Neuronal stem cell (in vitro differentiated cells): ENCODE measurements around the gene GPR39.

ENCODE experiments used
- DNase-seq: peaks from one replicate; pipeline ENCODE4 v3.0.0-alpha.2; 2013; ENCODE audit warnings: low spot score
- H2AFZ ChIP-seq: one replicate; pipeline ENCODE4 v1.6.1; 2013; ENCODE audit warnings: mild to moderate bottlenecking, low read length, inconsistent platforms
- H2AK5ac ChIP-seq: 2 replicates; pipeline ENCODE4 v1.6.1; 2013; ENCODE audit warnings: low read depth, mild to moderate bottlenecking, inconsistent platforms, low read length, moderate library complexity, mixed read lengths
- H2BK120ac ChIP-seq: 2 replicates; pipeline ENCODE4 v1.6.1; 2013; ENCODE audit warnings: low read depth, mild to moderate bottlenecking, inconsistent platforms, low read length, moderate library complexity, mixed read lengths
- H2BK12ac ChIP-seq: one replicate; pipeline ENCODE4 v1.6.1; 2013; ENCODE audit warnings: low read length, inconsistent platforms
- H2BK15ac ChIP-seq: 2 replicates; pipeline ENCODE4 v1.6.1; 2013; ENCODE audit warnings: mild to moderate bottlenecking, low read length, inconsistent platforms, mixed read lengths
- H2BK5ac ChIP-seq: one replicate; pipeline ENCODE4 v1.6.1; 2013; ENCODE audit warnings: inconsistent platforms, mild to moderate bottlenecking, low read length, moderate library complexity
- H3K14ac ChIP-seq: one replicate; pipeline ENCODE4 v1.6.1; 2013; ENCODE audit warnings: low read length, inconsistent platforms
- H3K18ac ChIP-seq: 2 replicates; pipeline ENCODE4 v1.6.1; 2013; ENCODE audit warnings: low read length, inconsistent platforms
- H3K23ac ChIP-seq: 2 replicates; pipeline ENCODE4 v1.6.1; 2013; ENCODE audit warnings: low read depth, mild to moderate bottlenecking, mixed read lengths, low read length, inconsistent platforms; ENCODE audit not compliant: poor library complexity
- H3K27ac ChIP-seq: replicated peaks from 3 replicates; pipeline ENCODE4 v1.5.1; 2013; ENCODE audit warnings: low read length, inconsistent platforms
- H3K27me3 ChIP-seq, 3 experiments: 2 replicates each; pipeline ENCODE4 v1.6.1; 2013; ENCODE audit warnings: low read length in 3 of 3, mild to moderate bottlenecking in 2 of 3, inconsistent platforms in 1 of 3, low read depth in 1 of 3, mixed read lengths in 1 of 3, moderate library complexity in 1 of 3; ENCODE audit not compliant: control insufficient read depth in 3 of 3, insufficient read depth in 3 of 3
- H3K36me3 ChIP-seq, 2 donors: replicated peaks in 1 of 2; 2 replicates each; pipeline ENCODE4 v1.6.1; 2013; ENCODE audit warnings: low read length in 2 of 2; ENCODE audit not compliant: control insufficient read depth in 2 of 2, insufficient read depth in 2 of 2
- H3K4ac ChIP-seq: 2 replicates; pipeline ENCODE4 v1.6.1; 2013; ENCODE audit warnings: inconsistent platforms, mild to moderate bottlenecking, low read length, moderate library complexity
- H3K4me1 ChIP-seq, 2 donors: 1 replicate in 1 of 2; 2 replicates in 1 of 2; pipeline ENCODE4 v1.6.1; 2013; ENCODE audit warnings: low read length in 2 of 2, low read depth in 1 of 2; ENCODE audit not compliant: control insufficient read depth in 2 of 2, insufficient read depth in 1 of 2
- H3K4me2 ChIP-seq: one replicate; pipeline ENCODE4 v1.6.1; 2013; ENCODE audit warnings: mild to moderate bottlenecking, low read length, inconsistent platforms; ENCODE audit not compliant: insufficient read depth, poor library complexity, severe bottlenecking
- H3K4me3 ChIP-seq, 2 donors: 2 replicates each; pipeline ENCODE4 v1.5.1; 2013; ENCODE audit warnings: low read length in 2 of 2, mild to moderate bottlenecking in 2 of 2, inconsistent platforms in 1 of 2, moderate library complexity in 1 of 2
- H3K79me1 ChIP-seq: one replicate; pipeline ENCODE4 v1.6.1; 2013; ENCODE audit warnings: low read depth, mild to moderate bottlenecking, inconsistent platforms, low read length, moderate library complexity
- H3K9ac ChIP-seq: one replicate; pipeline ENCODE4 v1.6.1; 2013; ENCODE audit warnings: mild to moderate bottlenecking, low read depth, low read length, inconsistent platforms; ENCODE audit not compliant: poor library complexity
- H3K9me3 ChIP-seq, 2 donors: replicated peaks in 1 of 2; 2 replicates each; pipeline versions ENCODE3 to v1.6.1; 2013; ENCODE audit warnings: low read length in 2 of 2, mild to moderate bottlenecking in 2 of 2, inconsistent platforms in 1 of 2, low read depth in 1 of 2, mixed read lengths in 1 of 2, moderate library complexity in 1 of 2; ENCODE audit not compliant: control insufficient read depth in 2 of 2, insufficient read depth in 1 of 2
- H4K8ac ChIP-seq: one replicate; pipeline ENCODE4 v1.6.1; 2013; ENCODE audit warnings: low read depth, mild to moderate bottlenecking, inconsistent platforms, low read length, moderate library complexity
- H4K91ac ChIP-seq: one replicate; pipeline ENCODE4 v1.6.1; 2013; ENCODE audit warnings: low read length, low read depth, mild to moderate bottlenecking, inconsistent platforms; ENCODE audit not compliant: poor library complexity
- WGBS, 2 donors: extraction: QIAGEN DNeasy Blood & Tissue Kit; methylation state at CpG; one replicate each; pipeline ENCODE4 v1.1.7; 2013; ENCODE audit warnings: missing lambda C conversion rate in 2 of 2, mixed read lengths in 1 of 2; ENCODE audit not compliant: insufficient read length in 2 of 2, insufficient replicate concordance in 1 of 2; ENCODE audit errors: extremely low coverage in 2 of 2; 5-methylcytosine and 5-hydroxymethylcytosine counted together

The GPR39 gene

DNA sequence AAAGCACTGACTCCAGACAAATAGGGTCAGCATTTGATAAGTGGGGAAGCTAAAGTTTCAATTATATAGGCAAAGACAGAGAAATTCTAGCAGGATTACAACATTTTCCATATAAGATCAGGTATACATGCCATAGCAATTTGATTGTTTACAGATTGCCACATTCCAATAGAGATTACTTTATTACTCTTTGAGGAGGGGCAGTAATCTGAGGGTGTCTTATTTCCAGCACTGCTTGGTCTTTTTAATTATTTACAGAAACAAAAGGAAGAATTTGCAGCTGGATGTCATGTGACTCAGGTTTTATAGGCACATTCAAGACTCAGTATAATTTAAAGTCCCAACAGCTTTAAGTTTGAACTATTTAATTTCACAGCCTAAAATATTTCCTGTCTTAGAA, 42.5 kb upstream of the GPR39 start:
- Histone ChIP-seq H3K9ac (no peak overlapping the region), H3K4me1 (no peaks in the 10 kb centered on the region), H3K18ac (no peak overlapping the region), H3K27ac (no peak overlapping the region), H4K91ac (no peak overlapping the region), H3K27me3 (peaks cover 0 to 2% (median 0%) of the 10 kb centered on the region in 3 experiments), H3K14ac (no peak overlapping the region), H3K4me2 (no peak overlapping the region), H3K4ac (no peak overlapping the region), H2BK5ac (no peak overlapping the region), H2BK15ac (no peak overlapping the region), H4K8ac (no peak overlapping the region), H2AK5ac (no peak overlapping the region), H3K36me3 (no peaks in the 10 kb centered on the region), H3K9me3 (peaks cover 0 to 1% of the 10 kb centered on the region in 2 donors), H2BK12ac (no peak overlapping the region), H2AFZ (no peak overlapping the region), H3K4me3 (no peak overlapping the region), H3K23ac (no peak overlapping the region), H2BK120ac (no peak overlapping the region), H3K79me1 (no peaks in the 10 kb centered on the region)
- DNase-seq: no peak

DNA sequence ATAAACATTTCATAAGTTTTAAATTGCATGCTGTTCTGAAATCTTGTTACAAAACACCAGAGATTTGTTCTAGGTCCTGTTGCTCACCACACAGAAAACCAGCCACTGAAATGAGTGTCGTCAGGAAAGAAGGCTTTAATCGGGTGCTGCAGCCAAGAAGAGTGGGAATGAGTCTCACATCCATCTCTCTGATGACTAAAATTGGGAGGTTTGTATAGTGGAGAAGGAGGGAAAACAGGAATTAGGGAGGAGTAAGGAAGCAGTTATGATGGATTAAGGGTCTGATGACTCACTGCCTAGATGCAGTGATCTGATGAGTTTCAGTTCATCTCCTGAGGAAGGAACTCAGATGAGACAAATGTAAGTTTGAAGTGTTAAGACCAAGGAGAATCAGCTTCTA, 42.1 kb upstream of the GPR39 start:
- no peak overlapping the region for H4K8ac ChIP-seq
- H3K18ac ChIP-seq: no peak overlapping the region
- H3K4me2 ChIP-seq: no peak overlapping the region
- no peak overlapping the region for H3K4me3 ChIP-seq
- H3K27ac ChIP-seq: no peak overlapping the region
- no peak overlapping the region for H3K23ac ChIP-seq
- no peak overlapping the region for H2BK15ac ChIP-seq
- H2BK5ac ChIP-seq: no peak overlapping the region
- H3K4ac ChIP-seq: no peak overlapping the region
- H3K14ac ChIP-seq: no peak overlapping the region
- H3K36me3 ChIP-seq: no peaks in the 10 kb centered on the region
- no CpG with 5 or more reads among the region's 2 CpGs for WGBS, 2 donors
- no peak overlapping the region for H3K9ac ChIP-seq
- peaks cover 0 to 1% of the 10 kb centered on the region in 2 donors for H3K9me3 ChIP-seq
- H2AK5ac ChIP-seq: no peak overlapping the region
- no peak overlapping the region for H4K91ac ChIP-seq
- no peak overlapping the region for H2BK12ac ChIP-seq
- no peak for DNase-seq
- H3K79me1 ChIP-seq: no peaks in the 10 kb centered on the region
- H2BK120ac ChIP-seq: no peak overlapping the region
- peaks cover 0 to 2% (median 0%) of the 10 kb centered on the region in 3 experiments for H3K27me3 ChIP-seq
- no peak overlapping the region for H2AFZ ChIP-seq
- no peaks in the 10 kb centered on the region for H3K4me1 ChIP-seq

DNA sequence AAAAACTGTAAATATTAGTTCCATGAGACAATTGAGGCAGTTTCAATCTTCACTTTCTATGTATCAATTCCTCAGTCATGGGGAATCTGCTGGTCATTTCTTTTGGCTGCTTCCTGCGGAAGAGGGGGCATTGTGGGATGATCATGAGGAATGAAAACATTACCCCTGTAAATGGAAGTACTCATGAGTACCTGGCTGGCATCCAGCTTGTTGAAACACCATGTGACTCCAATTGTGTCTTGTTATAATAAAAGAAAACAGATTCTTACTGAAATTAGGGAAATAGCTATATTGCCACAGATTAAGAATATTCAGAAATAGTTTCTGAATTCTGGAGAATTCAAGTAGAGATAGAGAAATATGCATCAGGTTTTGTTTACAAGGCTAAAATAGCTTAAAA, 41.6 kb upstream of the GPR39 start:
- Histone ChIP-seq H2BK5ac (no peak overlapping the region), H3K4me2 (no peak overlapping the region), H3K4me3 (no peak overlapping the region), H3K79me1 (no peaks in the 10 kb centered on the region), H3K14ac (no peak overlapping the region), H2BK12ac (no peak overlapping the region), H2BK15ac (no peak overlapping the region), H3K27ac (no peak overlapping the region), H2AK5ac (no peak overlapping the region), H2AFZ (no peak overlapping the region), H3K9ac (no peak overlapping the region), H3K23ac (no peak overlapping the region), H3K9me3 (peaks cover 0 to 1% of the 10 kb centered on the region in 2 donors), H3K36me3 (no peaks in the 10 kb centered on the region), H3K4ac (no peak overlapping the region), H4K91ac (no peak overlapping the region), H3K27me3 (peaks cover 0 to 2% (median 0%) of the 10 kb centered on the region in 3 experiments), H2BK120ac (no peak overlapping the region), H4K8ac (no peak overlapping the region), H3K18ac (no peak overlapping the region), H3K4me1 (no peaks in the 10 kb centered on the region)
- no CpG with 5 or more reads among the region's 1 CpG for WGBS, 2 donors
- DNase-seq: no peak

DNA sequence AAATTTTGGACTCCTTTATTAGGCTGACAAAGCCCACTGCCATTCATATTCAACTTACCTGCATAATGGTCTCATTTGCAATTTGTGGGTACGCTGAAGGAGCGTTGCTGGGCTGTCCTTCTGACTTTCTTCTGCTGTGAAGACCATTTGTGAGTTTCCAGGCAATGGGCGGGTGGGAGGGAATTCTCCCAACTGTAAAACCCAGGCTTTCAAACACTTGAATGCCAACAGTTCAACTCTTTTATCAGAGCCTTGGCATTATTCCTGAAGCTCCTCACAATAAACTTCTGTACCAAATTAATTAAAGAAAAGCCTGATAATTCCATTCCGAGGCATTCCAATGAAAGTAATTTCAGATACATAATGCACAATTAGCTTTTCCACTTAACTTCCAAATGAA, 35.2 kb upstream of the GPR39 start:
- DNase-seq: no peak
- H2AFZ ChIP-seq: no peak overlapping the region
- WGBS, 2 donors: no CpG with 5 or more reads among the region's 4 CpGs

More for the DNA sequence above, 35.2 kb upstream of the GPR39 start:
- Histone ChIP-seq H4K91ac (no peak overlapping the region), H2BK5ac (no peak overlapping the region), H2BK120ac (no peak overlapping the region), H3K36me3 (no peaks in the 10 kb centered on the region), H3K27me3 (no peaks in the 10 kb centered on the region), H3K18ac (no peak overlapping the region), H3K14ac (no peak overlapping the region), H3K9ac (no peak overlapping the region), H3K4ac (no peak overlapping the region), H3K27ac (no peak overlapping the region), H3K4me2 (no peak overlapping the region), H3K4me1 (peaks cover 0 to 8% of the 10 kb centered on the region in 2 donors), H3K23ac (no peak overlapping the region), H2BK15ac (no peak overlapping the region), H3K9me3 (peaks cover 0 to 3% of the 10 kb centered on the region in 2 donors), H4K8ac (no peak overlapping the region), H2AK5ac (no peak overlapping the region), H3K79me1 (no peaks in the 10 kb centered on the region), H2BK12ac (no peak overlapping the region), H3K4me3 (no peak overlapping the region)
